Adrenal gland (tissue), 5 donors: Measurements from ENCODE around the gene NFS1.

ENCODE experiments used
- CTCF ChIP-seq, 6 experiments: fragments of 450-650 bp in 4 of 6; fragments of 200-600 bp in 2 of 6; sonication (generic) in 1 of 6; IDR thresholded peaks; 1 replicate in 5 of 6; 2 replicates in 1 of 6; pipeline versions ENCODE4 v1.5.1 to v1.8.0; 2016 to 2021; ENCODE audit warnings: antibody characterized with exemption in 6 of 6, mild to moderate bottlenecking in 2 of 6, moderate library complexity in 1 of 6
- POLR2A ChIP-seq, 2 donors: fragments of 450-650 bp; IDR thresholded peaks; one replicate each; pipeline ENCODE4 v1.6.1; 2017; ENCODE audit warnings: antibody characterized with exemption in 2 of 2, mild to moderate bottlenecking in 2 of 2, moderate library complexity in 1 of 2
- donor health status: DM: no; HTN: no; CAD: no.

GRCh38 chr20:35695245-35695749 lies 3.9 kb downstream of the NFS1 start:
- no peak for TF ChIP-seq CTCF (IDR thresholded peaks at IDR 0.05)
- TF ChIP-seq POLR2A (IDR thresholded peaks at IDR 0.05) = no peak
